GM23338 (cell line): ENCODE measurements around the gene CECR2. TPM values are rescaled to one million over a fixed set of nuclear protein-coding genes. Genes with fewer than 3 reads are reported as not detected.

ENCODE experiments used
- ATAC-seq: fragments of 200-7000 bp; cut with Tn5 transposase; 3 replicates; pipeline ENCODE4 v1.9.1; 2020
- DNase-seq: peaks from one replicate; pipeline ENCODE4 v3.0.0-alpha.2; 2015; ENCODE audit warnings: low spot score
- H2AFZ ChIP-seq: fragments of 200-600 bp; sonication (generic); 2 replicates; pipeline ENCODE4 v1.8.0; 2016; ENCODE audit warnings: antibody characterized with exemption, mild to moderate bottlenecking, moderate library complexity
- H3F3A ChIP-seq: fragments of 200-600 bp; sonication (generic); replicated peaks from 2 replicates; pipeline ENCODE4 v1.8.0; 2017; ENCODE audit warnings: antibody characterized with exemption, mixed run types, low read depth
- H3K27ac ChIP-seq: fragments of 200-600 bp; sonication (generic); 2 replicates; pipeline ENCODE4 v1.6.1; 2016; ENCODE audit warnings: low read depth
- H3K27me3 ChIP-seq: fragments of 200-600 bp; sonication (generic); 2 replicates; pipeline ENCODE4 v1.8.0; 2016; ENCODE audit warnings: mild to moderate bottlenecking, mixed run types, moderate library complexity; ENCODE audit not compliant: insufficient read depth
- H3K36me3 ChIP-seq: fragments of 200-600 bp; sonication (generic); 2 replicates; pipeline ENCODE4 v1.8.0; 2016; ENCODE audit warnings: mild to moderate bottlenecking; ENCODE audit not compliant: insufficient read depth
- H3K4me1 ChIP-seq: fragments of 200-600 bp; sonication (generic); 2 replicates; pipeline ENCODE4 v1.8.0; 2016; ENCODE audit warnings: mild to moderate bottlenecking, moderate library complexity; ENCODE audit not compliant: insufficient read depth
- H3K4me2 ChIP-seq: fragments of 200-600 bp; sonication (generic); 2 replicates; pipeline ENCODE4 v1.7.1; 2017; ENCODE audit warnings: mixed run types
- H3K4me3 ChIP-seq: fragments of 200-600 bp; sonication (generic); 2 replicates; pipeline ENCODE4 v1.6.1; 2016; ENCODE audit warnings: mixed run types
- H3K79me2 ChIP-seq: fragments of 200-600 bp; sonication (generic); replicated peaks from 2 replicates; pipeline ENCODE4 v1.8.0; 2017; ENCODE audit warnings: mild to moderate bottlenecking; ENCODE audit not compliant: insufficient read depth
- H3K9me2 ChIP-seq: fragments of 200-600 bp; sonication (generic); 2 replicates; pipeline ENCODE4 v1.8.0; 2017; ENCODE audit not compliant: insufficient read depth
- H4K20me1 ChIP-seq: fragments of 200-600 bp; sonication (generic); replicated peaks from 2 replicates; pipeline ENCODE4 v1.8.0; 2017; ENCODE audit warnings: mild to moderate bottlenecking; ENCODE audit not compliant: insufficient read depth
- H3K27ac Mint-ChIP-seq: 2 replicates; pipeline ENCODE4 v1.8.0; 2020; ENCODE audit warnings: inconsistent platforms, mild to moderate bottlenecking, moderate library complexity, mixed read lengths
- H3K27me3 Mint-ChIP-seq: 3 replicates; pipeline ENCODE4 v1.8.0; 2022; ENCODE audit warnings: low read depth, mild to moderate bottlenecking, moderate library complexity, mixed read lengths, inconsistent platforms; ENCODE audit not compliant: insufficient read depth, poor library complexity
- H3K36me3 Mint-ChIP-seq: 3 replicates; pipeline ENCODE4 v1.8.0; 2021; ENCODE audit warnings: low read depth, mild to moderate bottlenecking, inconsistent platforms, moderate library complexity, mixed read lengths
- H3K4me1 Mint-ChIP-seq: 3 replicates; pipeline ENCODE4 v1.8.0; 2020; ENCODE audit warnings: mild to moderate bottlenecking, inconsistent platforms, mixed read lengths
- H3K4me3 Mint-ChIP-seq: 3 replicates; pipeline ENCODE4 v1.8.0; 2021; ENCODE audit warnings: moderate library complexity, mild to moderate bottlenecking, inconsistent platforms, mixed read lengths
- H3K9me3 Mint-ChIP-seq: 3 replicates; pipeline ENCODE4 v1.8.0; 2020; ENCODE audit warnings: moderate library complexity, mild to moderate bottlenecking, inconsistent platforms, mixed read lengths
- CREB1 ChIP-seq: fragments of 250-450 bp; sonication (Bioruptor Pico); IDR thresholded peaks from 2 replicates; pipeline ENCODE4 v1.5.0; 2020; ENCODE audit warnings: low read depth, mild to moderate bottlenecking, moderate library complexity
- ETS1 ChIP-seq: IDR thresholded peaks from 2 replicates; pipeline ENCODE4 v1.6.1; 2016; ENCODE audit warnings: antibody characterized with exemption
- EZH2 ChIP-seq: fragments of 200-600 bp; sonication (generic); IDR thresholded peaks from one replicate; pipeline ENCODE4 v1.8.0; 2017; ENCODE audit warnings: antibody characterized with exemption, mild to moderate bottlenecking, low read depth; ENCODE audit not compliant: unreplicated experiment
- EZH2phosphoT487 ChIP-seq: fragments of 200-600 bp; sonication (generic); IDR thresholded peaks from one replicate; pipeline ENCODE4 v1.8.1; 2018; ENCODE audit warnings: antibody characterized with exemption; ENCODE audit not compliant: unreplicated experiment
- JUNB ChIP-seq: IDR thresholded peaks from one replicate; pipeline ENCODE4 v1.6.1; 2016; ENCODE audit warnings: antibody characterized with exemption; ENCODE audit not compliant: unreplicated experiment
- NANOG ChIP-seq: IDR thresholded peaks from 2 replicates; pipeline ENCODE4 v1.6.1; 2016; ENCODE audit warnings: antibody characterized with exemption, borderline replicate concordance
- POLR2AphosphoS5 ChIP-seq: IDR thresholded peaks from 2 replicates; pipeline ENCODE4 v1.6.1; 2016; ENCODE audit warnings: antibody characterized with exemption, low read depth
- REST ChIP-seq: IDR thresholded peaks from one replicate; pipeline ENCODE4 v1.6.1; 2018; ENCODE audit warnings: antibody characterized with exemption; ENCODE audit not compliant: unreplicated experiment
- STAT1 ChIP-seq: IDR thresholded peaks from one replicate; pipeline ENCODE4 v1.6.1; 2016; ENCODE audit warnings: antibody characterized with exemption; ENCODE audit not compliant: unreplicated experiment
- ZNF114 ChIP-seq: fragments of 250-450 bp; sonication (Bioruptor Pico); IDR thresholded peaks from 2 replicates; pipeline ENCODE4 v1.5.0; 2020; ENCODE audit warnings: mild to moderate bottlenecking, moderate library complexity
- ZNF331 ChIP-seq: fragments of 250-450 bp; sonication (Bioruptor Pico); IDR thresholded peaks from 2 replicates; pipeline ENCODE4 v1.5.0; 2020; ENCODE audit warnings: low read depth, mild to moderate bottlenecking, moderate library complexity
- ZNF462 ChIP-seq: fragments of 250-450 bp; sonication (Bioruptor Pico); IDR thresholded peaks from 2 replicates; pipeline ENCODE4 v1.5.0; 2020; ENCODE audit warnings: mild to moderate bottlenecking, moderate library complexity
- polyA plus RNA-seq: library from polyadenylated mRNA; unstranded; fragments of >200 nt; fragmentation: Nextera tagmentation; extraction: Ambion mirVana; gene quantifications from 2 replicates; pipeline ENCODE4 v1.2.1, GENCODE V29; 2016
- total RNA-seq: library from RNA; depleted of rRNA; stranded (reverse); fragments of >200 nt; shearing (Covaris generic); gene quantifications from 2 replicates; pipeline ENCODE4 v1.2.3, GENCODE V29; 2014
- TF ChIP-seq, protein P1 (sequence below), 2 experiments: fragments of 200-600 bp in 1 of 2; sonication (generic) in 1 of 2; conservative IDR thresholded peaks; 2 replicates each; pipeline versions ENCODE4 v1.5.1 to v1.6.1; 2016 to 2017; ENCODE audit warnings: antibody characterized with exemption in 2 of 2, low read depth in 2 of 2, mild to moderate bottlenecking in 2 of 2, moderate library complexity in 1 of 2

The CECR2 gene
- total and polyA plus RNA-seq, 2 experiments from 2014 or later: 18.4 to 110 TPM

GRCh38 chr22:17579535-17579981, 210.3 kb downstream of the CECR2 start:
- no peaks in the 10 kb centered on the region for H3K9me2 ChIP-seq
- ATAC-seq (no peak), DNase-seq (no peak)
- no peaks in the 10 kb centered on the region for H3K79me2 ChIP-seq
- peaks cover 5% of the 10 kb centered on the region; the same call in 1 of the 2 replicates for H3F3A ChIP-seq
- H3K36me3 ChIP-seq: no peaks in the 10 kb centered on the region
- peaks cover 19% of the 10 kb centered on the region for H3K27me3 Mint-ChIP-seq
- peaks cover 8% of the 10 kb centered on the region for H3K4me1 Mint-ChIP-seq
- no peaks in the 10 kb centered on the region; the same call in 2 of the 3 replicates for H3K9me3 Mint-ChIP-seq
- H4K20me1 ChIP-seq: no peaks in the 10 kb centered on the region
- H2AFZ ChIP-seq: no peak overlapping the region
- TF ChIP-seq, protein P1, sequence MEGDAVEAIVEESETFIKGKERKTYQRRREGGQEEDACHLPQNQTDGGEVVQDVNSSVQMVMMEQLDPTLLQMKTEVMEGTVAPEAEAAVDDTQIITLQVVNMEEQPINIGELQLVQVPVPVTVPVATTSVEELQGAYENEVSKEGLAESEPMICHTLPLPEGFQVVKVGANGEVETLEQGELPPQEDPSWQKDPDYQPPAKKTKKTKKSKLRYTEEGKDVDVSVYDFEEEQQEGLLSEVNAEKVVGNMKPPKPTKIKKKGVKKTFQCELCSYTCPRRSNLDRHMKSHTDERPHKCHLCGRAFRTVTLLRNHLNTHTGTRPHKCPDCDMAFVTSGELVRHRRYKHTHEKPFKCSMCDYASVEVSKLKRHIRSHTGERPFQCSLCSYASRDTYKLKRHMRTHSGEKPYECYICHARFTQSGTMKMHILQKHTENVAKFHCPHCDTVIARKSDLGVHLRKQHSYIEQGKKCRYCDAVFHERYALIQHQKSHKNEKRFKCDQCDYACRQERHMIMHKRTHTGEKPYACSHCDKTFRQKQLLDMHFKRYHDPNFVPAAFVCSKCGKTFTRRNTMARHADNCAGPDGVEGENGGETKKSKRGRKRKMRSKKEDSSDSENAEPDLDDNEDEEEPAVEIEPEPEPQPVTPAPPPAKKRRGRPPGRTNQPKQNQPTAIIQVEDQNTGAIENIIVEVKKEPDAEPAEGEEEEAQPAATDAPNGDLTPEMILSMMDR (conservative IDR thresholded peaks at IDR 0.05; ENCODE audit: low read depth in 2 of 2): no peak
- TF ChIP-seq ETS1 (no peak), JUNB (no peak), REST (no peak), ZNF114 (CRISPR knock-in tag) (no peak), EZH2phosphoT487 (no peak), CREB1 (CRISPR knock-in tag) (no peak), POLR2AphosphoS5 (no peak), STAT1 (no peak), EZH2 (no peak), ZNF331 (CRISPR knock-in tag) (no peak), ZNF462 (CRISPR knock-in tag) (no peak), NANOG (no peak)
- no peaks in the 10 kb centered on the region for H3K36me3 Mint-ChIP-seq
- no peaks in the 10 kb centered on the region for H3K4me1 ChIP-seq
- H3K4me3 ChIP-seq: no peak overlapping the region
- no peak overlapping the region for H3K4me3 Mint-ChIP-seq
- no peaks in the 10 kb centered on the region for H3K27me3 ChIP-seq
- H3K27ac Mint-ChIP-seq: no peak overlapping the region
- no peak overlapping the region for H3K27ac ChIP-seq
- H3K4me2 ChIP-seq: no peak overlapping the region
